Heart right ventricle (tissue), 16 donors: ENCODE data around the gene PRTFDC1. TPM values are rescaled to one million over a fixed set of nuclear protein-coding genes. Genes with fewer than 3 reads are reported as not detected.
A peak's percentile ranks its signal among the peaks of the same experiment; 100 is the strongest.

Experiments used
- ATAC-seq, 8 donors: fragments of 200-7000 bp; cut with Tn5 transposase; one replicate each; pipeline ENCODE4 v1.9.1; 2020; ENCODE audit warnings: mild to moderate bottlenecking in 8 of 8, moderate library complexity in 8 of 8, moderate number of reproducible peaks in 1 of 8
- DNase-seq, 2 donors: peaks; one replicate each; pipeline ENCODE4 v3.0.0-alpha.2; 2020
- H3K27ac ChIP-seq, 10 donors: fragments of 200-600 bp; sonication (generic) in 2 of 10; one replicate each; pipeline versions ENCODE4 v1.5.0 to v1.8.0; 2020 to 2022; ENCODE audit warnings: mild to moderate bottlenecking in 3 of 10
- H3K27me3 ChIP-seq, 7 donors: fragments of 200-600 bp; one replicate each; pipeline ENCODE4 v1.8.0; 2021 to 2022; ENCODE audit warnings: mild to moderate bottlenecking in 2 of 7
- H3K36me3 ChIP-seq, 9 donors: fragments of 200-600 bp; sonication (generic) in 1 of 9; one replicate each; pipeline versions ENCODE4 v1.5.0 to v1.8.0; 2020 to 2022; ENCODE audit warnings: mild to moderate bottlenecking in 2 of 9
- H3K4me1 ChIP-seq, 9 donors: fragments of 200-600 bp; sonication (generic) in 1 of 9; one replicate each; pipeline versions ENCODE4 v1.5.0 to v1.8.0; 2020 to 2022; ENCODE audit warnings: mild to moderate bottlenecking in 4 of 9
- H3K4me3 ChIP-seq, 10 donors: fragments of 200-600 bp; sonication (generic) in 2 of 10; one replicate each; pipeline versions ENCODE4 v1.5.0 to v1.8.0; 2020 to 2022; ENCODE audit warnings: mild to moderate bottlenecking in 7 of 10, moderate library complexity in 2 of 10
- H3K9me3 ChIP-seq, 11 donors: fragments of 200-600 bp in 10 of 11; sonication (generic) in 2 of 11; one replicate each; pipeline versions ENCODE4 v1.5.0 to v1.8.0; 2013 to 2022; ENCODE audit warnings: mild to moderate bottlenecking in 2 of 11, control low read depth in 1 of 11, moderate library complexity in 1 of 11
- CTCF ChIP-seq, 9 donors: fragments of 200-600 bp; sonication (generic) in 2 of 9; IDR thresholded peaks; one replicate each; pipeline versions ENCODE4 v1.5.0 to v1.8.0; 2021 to 2022; ENCODE audit warnings: antibody characterized with exemption in 9 of 9, mild to moderate bottlenecking in 5 of 9, moderate library complexity in 1 of 9
- WGBS, 2 donors: extraction: QIAGEN DNeasy Blood & Tissue Kit; methylation state at CpG; one replicate each; pipeline ENCODE4 v1.1.7; 2013; ENCODE audit warnings: inconsistent platforms in 1 of 2; 5-methylcytosine and 5-hydroxymethylcytosine counted together
- intact Hi-C, 10 donors: fragments of 100-400 bp; cut with DNase I; formaldehyde crosslinking; loops; one replicate each; pipeline versions ENCODE4 v1.11.1 to v1.14.2; 2022
- polyA plus RNA-seq, 2 donors: library from polyadenylated mRNA; stranded (reverse); fragments of 200-250 nt; gene quantifications; one replicate each; pipeline ENCODE4 v1.2.3, GENCODE V29; 2013
- total RNA-seq, 10 donors: library from RNA; stranded (reverse); fragmentation: NEBNext Ultra II Directional in 3 of 10; extraction: Animal tissue kit (Norgen Biotek cat#: 25700) in 3 of 10; gene quantifications; one replicate each; pipeline versions ENCODE4 v1.2.1 to v1.2.4, GENCODE V29; 2021 to 2023
- donor health status: Arrhythmogenic right ventricular cardiomyopathy.
- donor health status: ischemic (EF 13 %, LVEDD 7.1; RV severe dilation, severe dysfunction).
- donor health status: healthy with polysubstance abuse.
- donor health status: DM: no; HTN: yes; CAD: no.
- donor health status: DM: no; HTN: no; CAD: no.
- donor health status: ischemic (EF 25% LVEDD 6.9; RV normal size, moderate dysfunction).
- donor health status: ischemic (EF 25% LVEDD 5.7; RV mildly dilated, moderate dysfunction).
- donor health status: healthy.
- donor health status: DM: yes; HTN: yes; CAD: no.
- donor health status: Ischemic cardiomyopathy.
- donor health status: ischemic (EF 35%, LVEDD 5.7; RV mildly dilated, moderate dysfunction).
- donor health status: nonischemic (EF 11% LVEDD 7.7; RV severe dilation, severe dysfunction).
- donor health status: DM: yes; HTN: yes; CAD: no.
- donor health status: PGD.
- donor health status: ischemic (EF 29% LVEDD 5.4; RV normal size, mild dysfunction).
- donor health status: nonischemic (EF 23%, LVEDD 6.1; RV moderate dilation, normal function).

PRTFDC1 gene
- total and polyA plus RNA-seq, 12 donors: 2.5 to 11.4 (median 5.0) TPM

GRCh38 chr10:24950439-24950838 lies 2.0 kb downstream of the PRTFDC1 start:
- H3K27me3 ChIP-seq: peaks cover 0 to 6% (median 0%) of the 10 kb centered on the region in 7 donors
- DNase-seq (no peak), ATAC-seq (no peak)
- no peak overlapping the region for H3K4me3 ChIP-seq
- TF ChIP-seq CTCF (IDR thresholded peaks at IDR 0.05): no peak
- H3K9me3 ChIP-seq: no peaks in the 10 kb centered on the region
- 71 to 78% methylated on average over 5 of the region's 5 CpGs for WGBS, 2 donors
- peaks cover 0 to 40% (median 14%) of the 10 kb centered on the region in 9 donors for H3K4me1 ChIP-seq
- H3K36me3 ChIP-seq: no peaks in the 10 kb centered on the region
- intact Hi-C loops: loop anchor here in 5 of 10 donors (5.0 to 10.0 kb wide), 4 partner anchors 86 to 303 kb away; partner anchors contain the start of gene ARHGAP21 (in 5 of the 5)
- peak overlapping the region in 2 of 10 donors; percentile 86 to 91 for H3K27ac ChIP-seq

- peaks cover 0 to 6% (median 0%) of the 10 kb centered on the region in 7 donors for H3K27me3 ChIP-seq
- H3K27ac ChIP-seq: no peak overlapping the region
- ATAC-seq: no peak
- WGBS, 2 donors: 73 to 81% methylated on average over 3 of the region's 3 CpGs
- no peak for TF ChIP-seq CTCF (IDR thresholded peaks at IDR 0.05)
- no peaks in the 10 kb centered on the region for H3K9me3 ChIP-seq
- H3K36me3 ChIP-seq: no peaks in the 10 kb centered on the region
- DNase-seq: no peak
- intact Hi-C loops: loop anchor here in 5 of 10 donors (5.0 to 10.0 kb wide), 4 partner anchors 85 to 302 kb away; partner anchors contain the start of gene ARHGAP21 (in 5 of the 5)
- H3K4me1 ChIP-seq: peaks cover 0 to 40% (median 15%) of the 10 kb centered on the region in 9 donors
- H3K4me3 ChIP-seq: no peak overlapping the region
Measured at GRCh38 chr10:24949616-24950015, 2.8 kb downstream of the PRTFDC1 start.

DNA sequence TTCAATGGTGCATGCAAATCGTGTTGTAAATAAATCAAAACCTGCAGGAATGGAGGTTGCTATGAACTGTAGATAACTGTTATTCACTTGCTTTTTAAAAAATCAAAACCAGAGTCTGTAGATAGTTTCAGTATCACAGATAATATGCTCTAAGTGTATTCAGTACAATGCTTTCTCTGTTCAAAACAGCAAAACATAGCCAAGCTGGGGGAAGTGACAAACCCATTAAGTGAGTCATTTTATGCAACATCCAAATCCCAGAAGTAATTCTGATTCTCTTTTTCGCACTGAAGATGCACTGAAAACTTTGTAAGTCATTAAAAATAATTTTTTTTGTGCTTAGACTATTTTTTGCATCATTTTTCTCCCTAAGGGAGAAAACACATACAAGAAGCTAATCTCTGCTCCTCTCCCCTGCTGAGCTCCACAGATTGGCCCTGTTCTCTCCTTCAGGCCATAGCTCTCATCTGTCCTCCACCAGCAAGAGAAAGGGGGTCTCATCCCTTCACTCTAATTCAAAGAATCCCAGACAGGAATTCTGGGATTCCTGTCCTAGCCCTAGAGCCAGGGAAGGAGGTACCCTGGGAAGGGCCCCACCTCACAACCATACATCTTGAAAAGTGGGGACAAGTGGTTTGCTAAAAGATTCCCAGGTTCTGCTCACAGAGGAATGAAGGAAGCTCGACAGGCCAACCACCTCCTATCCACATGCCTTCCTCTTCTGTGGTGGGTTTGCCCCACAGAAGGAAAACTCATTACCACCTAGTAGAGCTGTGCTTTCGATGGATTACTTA lies 4.9 kb downstream of the PRTFDC1 start:
- 58 to 62% methylated on average over 4 of the region's 4 CpGs for WGBS, 2 donors
- H3K36me3 ChIP-seq: no peaks in the 10 kb centered on the region

More for the DNA sequence above, 4.9 kb downstream of the PRTFDC1 start:
- Histone ChIP-seq H3K9me3 (no peaks in the 10 kb centered on the region), H3K4me1 (peaks cover 0 to 31% (median 15%) of the 10 kb centered on the region in 9 donors), H3K27me3 (peaks cover 0 to 6% (median 0%) of the 10 kb centered on the region in 7 donors), H3K4me3 (no peak overlapping the region), H3K27ac (peak overlapping the region in 8 of 10 donors; percentile 1 to 80 (median 71))
- intact Hi-C loops: no loop called here
- ATAC-seq (peak in 7 of 8 donors; percentile 52 to 75 (median 59)), DNase-seq (peak in 1 of 2 donors; percentile 20)
- TF ChIP-seq CTCF (IDR thresholded peaks at IDR 0.05): no peak
